Hippocampal formation (tissue), 2 donors: Measurements from ENCODE around the gene CLEC2D.
"Not testable (repeated sequence)": the region's sequence is repeated elsewhere in the genome, so short reads cannot be mapped to it uniquely, and the experiment has no call there.

Source experiments
- DNase-seq, 2 donors: peaks; one replicate each; lab custom pipeline; 2025; lab: John Stamatoyannopoulos, UW

Gene CLEC2D

GRCh38 chr12:9660046-9660445 lies 9.5 kb upstream of the CLEC2D start:
- DNase-seq, result no peak

- no peak for DNase-seq
These were observed 7.8 kb upstream of the CLEC2D start for GRCh38 chr12:9661720-9662119.

- no peak for DNase-seq
These were observed 7.0 kb upstream of the CLEC2D start for GRCh38 chr12:9662488-9662887.

- no peak for DNase-seq
These were observed 1.9 kb upstream of the CLEC2D start for GRCh38 chr12:9667403-9668160.

- DNase-seq, result no peak
These were observed 1.1 kb upstream of the CLEC2D start for GRCh38 chr12:9668161-9669018.

- no peak for DNase-seq
These were observed 540 bp upstream of the CLEC2D start for GRCh38 chr12:9669019-9669326.

GRCh38 chr12:9672340-9672739 lies 2.8 kb downstream of the CLEC2D start:
- DNase-seq, result not testable (repeated sequence)

- DNase-seq, result no peak
These were observed 4.1 kb downstream of the CLEC2D start for GRCh38 chr12:9673404-9674225.

GRCh38 chr12:9674226-9674590 lies 4.7 kb downstream of the CLEC2D start:
- DNase-seq, result no peak

- not testable (repeated sequence) for DNase-seq
These were observed 13.0 kb downstream of the CLEC2D start for GRCh38 chr12:9682508-9682907.

GRCh38 chr12:9682949-9683348 lies 13.4 kb downstream of the CLEC2D start:
- not testable (repeated sequence) for DNase-seq

- not testable (repeated sequence) for DNase-seq
These were observed 15.9 kb downstream of the CLEC2D start for GRCh38 chr12:9685366-9685765.

GRCh38 chr12:9685915-9686314 lies 16.4 kb downstream of the CLEC2D start:
- no peak for DNase-seq

GRCh38 chr12:9687228-9687627 lies 17.7 kb downstream of the CLEC2D start:
- DNase-seq, result no peak

- DNase-seq, result no peak
These were observed 23.4 kb downstream of the CLEC2D start for GRCh38 chr12:9692909-9693308.

GRCh38 chr12:9694241-9694640 lies 24.7 kb downstream of the CLEC2D start:
- no peak for DNase-seq

GRCh38 chr12:9695150-9695549 lies 25.6 kb downstream of the CLEC2D start:
- not testable (repeated sequence) for DNase-seq

GRCh38 chr12:9695661-9696060 lies 26.1 kb downstream of the CLEC2D start:
- not testable (repeated sequence) for DNase-seq

GRCh38 chr12:9697619-9698018 lies 28.1 kb downstream of the CLEC2D start:
- DNase-seq, result no peak

- DNase-seq, result no peak
These were observed 29.2 kb downstream of the CLEC2D start for GRCh38 chr12:9698681-9699080.

- DNase-seq, result no peak
These were observed 29.9 kb downstream of the CLEC2D start for GRCh38 chr12:9699269-9699897.
